HCT116 (cell line): ENCODE measurements around the gene RAB39A.

Source experiments
- CBX3 ChIP-seq: IDR thresholded peaks from 2 replicates; pipeline ENCODE4 v1.6.1; 2012; ENCODE audit warnings: low read depth
- CTCF ChIP-seq, 3 experiments: fragments of 200-600 bp in 1 of 3; sonication (generic) in 1 of 3; IDR thresholded peaks in 2 of 3; conservative IDR thresholded peaks in 1 of 3; 2 replicates each; pipeline ENCODE4 v1.5.1; 2012 to 2017; ENCODE audit warnings: low read depth in 2 of 3, low read length in 2 of 3, antibody characterized with exemption in 1 of 3, borderline replicate concordance in 1 of 3, control low read depth in 1 of 3, mild to moderate bottlenecking in 1 of 3, mixed read lengths in 1 of 3, mixed run types in 1 of 3, moderate library complexity in 1 of 3; ENCODE audit not compliant: insufficient read depth in 1 of 3
- EZH2phosphoT487 ChIP-seq: fragments of 200-600 bp; IDR thresholded peaks from 2 replicates; pipeline ENCODE4 v1.6.1; 2018; ENCODE audit warnings: antibody characterized with exemption, borderline replicate concordance
- RAD21 ChIP-seq: IDR thresholded peaks from 2 replicates; pipeline ENCODE4 v1.6.1; 2012; ENCODE audit warnings: low read depth, mild to moderate bottlenecking
- SIN3A ChIP-seq: IDR thresholded peaks from 2 replicates; pipeline ENCODE4 v1.6.1; 2012; ENCODE audit warnings: low read depth
- SRF ChIP-seq: IDR thresholded peaks from 2 replicates; pipeline ENCODE4 v1.6.1; 2012; ENCODE audit warnings: low read depth

GRCh38 chr11:107928046-107928766 lies at the start of gene RAB39A:
- TF ChIP-seq CBX3 (no peak), SIN3A (no peak), CTCF (IDR thresholded peaks at IDR 0.05 in 2 of 3, conservative IDR thresholded peaks at IDR 0.05 in 1 of 3; ENCODE audit: borderline replicate concordance in 1 of 3, insufficient read depth in 1 of 3, low read depth in 2 of 3, low read length in 2 of 3) (no peak), RAD21 (no peak), SRF (no peak), EZH2phosphoT487 (no peak)
